GM19099 (cell line): Measurements from ENCODE around the gene MYOCOS.

ENCODE experiments used
- POLR2A ChIP-seq: IDR thresholded peaks from 3 replicates; pipeline ENCODE4 v1.6.1; 2011; ENCODE audit warnings: low read depth; ENCODE audit not compliant: insufficient read length; ENCODE audit errors: extremely low read depth

The MYOCOS gene

GRCh38 chr1:171652234-171652822 is 30.3 kb downstream of the MYOCOS start, which contains the start of gene MYOC:
Gene MYOC, minus strand, starts transcription at chr1:171652688. Its CDS starts 77 bp downstream, at chr1:171652611.
- TF ChIP-seq POLR2A: no peak

GRCh38 chr1:171653796-171654195 is 31.8 kb downstream of the MYOCOS start:
- TF ChIP-seq POLR2A: no peak

- TF ChIP-seq POLR2A: no peak
Measured at GRCh38 chr1:171654201-171654941, 32.3 kb downstream of the MYOCOS start.

GRCh38 chr1:171654942-171655745 is 33.1 kb downstream of the MYOCOS start:
- no peak for TF ChIP-seq POLR2A

GRCh38 chr1:171655746-171656116 is 33.7 kb downstream of the MYOCOS start:
- TF ChIP-seq POLR2A: no peak

GRCh38 chr1:171661076-171661650 is 39.1 kb downstream of the MYOCOS start:
- no peak for TF ChIP-seq POLR2A

GRCh38 chr1:171663036-171663853 is 41.2 kb downstream of the MYOCOS start:
- no peak for TF ChIP-seq POLR2A

- no peak for TF ChIP-seq POLR2A
Measured at GRCh38 chr1:171663854-171664575, 42.0 kb downstream of the MYOCOS start.

GRCh38 chr1:171664976-171665375 is 42.9 kb downstream of the MYOCOS start:
- TF ChIP-seq POLR2A: no peak

GRCh38 chr1:171666114-171666769 is 44.2 kb downstream of the MYOCOS start:
- TF ChIP-seq POLR2A: no peak

GRCh38 chr1:171668372-171668771 is 46.3 kb downstream of the MYOCOS start:
- TF ChIP-seq POLR2A: no peak

GRCh38 chr1:171670739-171671138 is 48.7 kb downstream of the MYOCOS start:
- no peak for TF ChIP-seq POLR2A
